Gastroesophageal sphincter (tissue), 3 donors: ENCODE results near the gene TNIP1.

Experiments used
- POLR2A ChIP-seq, 2 donors: fragments of 450-650 bp; IDR thresholded peaks; one replicate each; pipeline ENCODE4 v1.6.1; 2017; ENCODE audit warnings: antibody characterized with exemption in 2 of 2, mild to moderate bottlenecking in 2 of 2, moderate library complexity in 1 of 2
- POLR2AphosphoS5 ChIP-seq: sonication (generic); formaldehyde crosslinking; IDR thresholded peaks from one replicate; pipeline ENCODE4 v1.6.1; 2017; ENCODE audit warnings: antibody characterized with exemption
- TF ChIP-seq, protein P1 (sequence below), 4 experiments: fragments of 200-600 bp in 2 of 4; fragments of 450-650 bp in 2 of 4; sonication (generic) in 1 of 4; IDR thresholded peaks; one replicate each; pipeline ENCODE4 v1.5.1; 2017 to 2019; ENCODE audit warnings: antibody characterized with exemption in 4 of 4, mild to moderate bottlenecking in 2 of 4, moderate library complexity in 2 of 4

DNA sequence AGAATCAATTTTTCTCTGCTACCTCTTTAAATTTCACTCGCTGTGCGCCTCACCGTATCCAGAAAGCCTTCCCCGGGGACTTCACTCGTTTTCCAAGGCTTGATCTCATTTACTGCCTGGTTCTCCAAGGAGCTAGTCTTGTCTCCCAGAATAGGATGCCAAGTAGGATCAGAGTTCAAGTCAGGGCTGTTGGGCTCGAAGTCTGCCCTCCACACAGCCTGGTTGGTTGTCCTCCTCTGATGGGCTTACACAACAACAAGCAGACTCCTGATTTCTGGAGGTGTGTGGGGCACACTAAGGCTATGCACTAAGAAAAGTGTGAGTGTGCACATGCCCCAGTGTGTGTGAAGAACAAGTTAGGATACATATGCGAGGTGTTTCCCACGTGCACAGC, 14.0 kb upstream of the TNIP1 start:
- TF ChIP-seq, protein P1, sequence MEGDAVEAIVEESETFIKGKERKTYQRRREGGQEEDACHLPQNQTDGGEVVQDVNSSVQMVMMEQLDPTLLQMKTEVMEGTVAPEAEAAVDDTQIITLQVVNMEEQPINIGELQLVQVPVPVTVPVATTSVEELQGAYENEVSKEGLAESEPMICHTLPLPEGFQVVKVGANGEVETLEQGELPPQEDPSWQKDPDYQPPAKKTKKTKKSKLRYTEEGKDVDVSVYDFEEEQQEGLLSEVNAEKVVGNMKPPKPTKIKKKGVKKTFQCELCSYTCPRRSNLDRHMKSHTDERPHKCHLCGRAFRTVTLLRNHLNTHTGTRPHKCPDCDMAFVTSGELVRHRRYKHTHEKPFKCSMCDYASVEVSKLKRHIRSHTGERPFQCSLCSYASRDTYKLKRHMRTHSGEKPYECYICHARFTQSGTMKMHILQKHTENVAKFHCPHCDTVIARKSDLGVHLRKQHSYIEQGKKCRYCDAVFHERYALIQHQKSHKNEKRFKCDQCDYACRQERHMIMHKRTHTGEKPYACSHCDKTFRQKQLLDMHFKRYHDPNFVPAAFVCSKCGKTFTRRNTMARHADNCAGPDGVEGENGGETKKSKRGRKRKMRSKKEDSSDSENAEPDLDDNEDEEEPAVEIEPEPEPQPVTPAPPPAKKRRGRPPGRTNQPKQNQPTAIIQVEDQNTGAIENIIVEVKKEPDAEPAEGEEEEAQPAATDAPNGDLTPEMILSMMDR (IDR thresholded peaks at IDR 0.05): no peak
- TF ChIP-seq POLR2AphosphoS5: no peak
- TF ChIP-seq POLR2A (IDR thresholded peaks at IDR 0.05): no peak
